Dermis microvascular lymphatic vessel endothelial cell (primary cell): ENCODE results near the gene TBC1D2B. TPM values are rescaled to one million over a fixed set of nuclear protein-coding genes. Genes with fewer than 3 reads are reported as not detected.

Experiments
- DNase-seq, 2 donors: peaks; one replicate each; pipeline versions ENCODE4 v3.0.0 to v3.0.0-alpha.2; 2010; ENCODE audit warnings: low read depth in 2 of 2
- total RNA-seq: library from RNA; depleted of rRNA; stranded (reverse); fragments of >200 nt; gene quantifications from 2 replicates; pipeline ENCODE4 v1.2.1, GENCODE V29; 2014

TBC1D2B gene
- total RNA-seq, 1 donor from 2014 or later = 28.2 TPM

GRCh38 chr15:78055919-78056713, 21.4 kb downstream of the TBC1D2B start:
- peak in 1 of 2 donors; percentile 58 for DNase-seq

DNA sequence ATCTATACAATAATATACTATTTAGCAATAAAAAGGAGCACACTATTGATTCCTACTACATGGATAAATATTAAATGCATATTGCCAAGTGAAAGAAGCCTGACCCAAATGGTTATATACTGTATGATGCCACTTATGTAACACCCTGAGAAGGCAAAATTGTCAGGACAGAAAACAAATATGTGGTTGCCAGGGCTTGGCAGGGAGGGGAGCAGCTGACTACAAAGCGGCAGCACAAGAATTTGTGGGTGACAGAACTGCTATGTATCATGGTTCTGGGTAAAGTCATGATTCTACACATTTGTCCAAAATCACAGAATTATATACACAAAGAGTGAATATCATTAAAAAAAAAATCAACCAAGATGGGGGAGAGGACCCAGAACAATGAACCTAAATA, 22.5 kb downstream of the TBC1D2B start:
- DNase-seq = no peak

DNA sequence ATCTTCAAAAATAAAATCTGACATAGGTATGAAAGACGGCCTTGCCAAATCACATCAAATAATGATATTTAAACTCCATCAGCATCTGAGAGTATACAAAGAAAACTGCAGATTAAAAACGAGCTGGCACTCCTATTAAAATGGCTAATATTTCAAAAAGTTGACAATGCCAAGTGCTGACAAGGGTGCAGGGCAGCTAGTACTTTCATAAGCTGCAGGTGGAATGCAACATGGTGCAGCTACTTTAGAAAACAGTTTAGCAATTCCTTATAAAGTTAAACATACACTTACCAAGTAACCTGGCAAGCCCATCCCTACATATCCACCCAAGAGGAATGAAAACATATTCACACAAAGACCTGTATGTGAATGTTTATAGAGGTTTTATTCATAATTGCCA, 23.0 kb downstream of the TBC1D2B start:
- DNase-seq = no peak

DNA sequence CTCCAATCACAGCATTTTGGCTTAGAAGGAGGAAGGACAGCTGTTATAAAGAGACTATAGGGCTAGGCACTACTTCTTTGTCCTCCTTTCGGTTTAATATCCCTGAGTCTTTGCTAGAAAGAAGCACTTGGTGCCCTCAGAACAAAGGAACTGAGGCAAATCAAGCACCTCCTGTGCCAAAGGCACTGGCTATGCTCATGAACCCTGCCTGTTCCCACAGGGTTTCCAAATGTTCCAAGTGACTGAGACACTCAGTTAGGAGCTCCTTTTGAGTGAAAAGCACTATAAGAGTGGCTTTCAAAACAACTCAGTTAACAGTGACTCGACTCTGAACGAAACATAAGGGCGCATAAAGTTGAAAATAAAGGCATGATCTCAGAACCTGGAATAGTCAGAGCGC, 25.0 kb downstream of the TBC1D2B start:
- no peak for DNase-seq

GRCh38 chr15:78052001-78052401, 25.5 kb downstream of the TBC1D2B start:
- DNase-seq = peak in 1 of 2 donors; percentile 69

- DNase-seq = peak in 1 of 2 donors; percentile 26
Measured at GRCh38 chr15:78051596-78051995, 25.9 kb downstream of the TBC1D2B start.

- DNase-seq = no peak
Measured at GRCh38 chr15:78050826-78051225, 26.7 kb downstream of the TBC1D2B start.

GRCh38 chr15:78050441-78050809, 27.1 kb downstream of the TBC1D2B start:
- DNase-seq = no peak

DNA sequence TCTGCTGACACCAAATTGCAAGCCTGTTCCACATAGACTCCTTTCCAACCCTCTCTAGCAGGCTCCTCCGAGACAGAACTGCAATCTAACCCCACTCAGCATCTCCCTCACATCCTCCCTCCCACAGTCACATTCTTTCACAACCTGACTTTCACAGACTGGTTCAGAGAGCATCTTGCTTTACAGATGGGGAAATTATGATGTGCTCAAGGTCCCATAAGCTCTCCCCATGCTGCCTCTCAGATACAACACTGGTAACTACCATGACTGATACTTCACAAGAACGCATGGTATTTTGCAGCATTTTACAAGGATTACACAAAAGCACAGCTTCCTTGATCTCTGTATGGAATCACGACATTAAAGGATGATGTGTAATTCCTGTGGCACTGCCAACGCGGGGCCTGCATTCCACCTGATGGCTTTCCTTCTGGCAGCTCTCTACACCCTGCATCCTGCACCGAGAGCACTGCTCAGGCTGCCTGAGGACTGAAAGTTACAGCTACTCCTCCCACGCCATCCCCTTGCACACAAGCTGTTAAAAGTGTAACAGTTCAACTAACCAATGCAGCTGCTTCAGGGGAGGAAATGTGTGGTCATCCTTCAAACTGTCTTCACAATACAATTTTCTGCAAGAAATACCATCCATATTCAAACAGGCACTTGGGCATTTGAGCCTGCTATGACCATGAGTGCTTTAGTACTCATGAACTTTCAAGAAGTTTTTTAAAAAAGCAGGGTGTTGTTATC, 27.6 kb downstream of the TBC1D2B start:
- DNase-seq = peak in 1 of 2 donors; percentile 33

GRCh38 chr15:78048628-78048920, 28.9 kb downstream of the TBC1D2B start:
- no peak for DNase-seq

- DNase-seq = peak in 1 of 2 donors; percentile 53
Measured at GRCh38 chr15:78047761-78048627, 29.5 kb downstream of the TBC1D2B start.

- no peak for DNase-seq
Measured at GRCh38 chr15:78046796-78047341, 30.6 kb downstream of the TBC1D2B start.

DNA sequence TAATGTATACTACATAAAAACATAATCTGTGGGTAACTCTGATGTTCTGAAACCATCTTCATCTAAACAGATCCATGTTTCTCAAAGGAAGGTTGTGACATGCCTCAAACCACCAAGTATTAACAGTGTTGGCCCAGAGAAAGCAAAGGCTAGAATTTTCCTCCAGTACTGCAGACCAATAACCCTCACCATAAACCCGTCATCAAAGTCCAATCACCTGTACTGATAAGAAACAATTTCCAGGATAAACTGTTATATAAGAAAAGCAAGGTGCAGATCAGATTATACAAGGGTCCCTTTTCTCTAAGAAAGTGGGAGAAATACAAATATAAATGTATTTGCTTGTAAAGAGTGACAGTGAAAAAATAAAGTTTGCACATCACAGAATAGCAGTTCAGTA, 32.3 kb downstream of the TBC1D2B start:
- no peak for DNase-seq

GRCh38 chr15:78044407-78045155, 32.9 kb downstream of the TBC1D2B start:
- DNase-seq = no peak

DNA sequence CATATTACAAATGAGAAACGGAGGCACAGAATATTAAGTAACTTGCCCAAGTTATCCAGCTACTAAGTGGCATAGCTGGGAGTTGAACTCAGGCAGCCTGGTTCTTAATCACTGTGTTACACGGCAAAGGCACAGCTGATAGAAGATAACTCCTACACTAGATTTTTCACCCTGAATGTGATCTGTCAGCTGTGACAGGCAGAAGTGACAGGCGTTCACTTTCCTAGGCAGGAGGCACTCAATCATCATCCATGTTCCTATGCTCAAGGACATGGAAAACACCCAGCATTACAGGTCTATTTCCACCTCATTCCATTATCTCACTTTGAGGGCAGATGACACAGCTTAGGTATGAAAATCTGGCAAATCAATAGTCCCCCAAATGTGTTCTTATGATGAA, 35.6 kb downstream of the TBC1D2B start:
- DNase-seq = no peak

GRCh38 chr15:78040653-78041244, 36.8 kb downstream of the TBC1D2B start:
- DNase-seq = no peak

DNA sequence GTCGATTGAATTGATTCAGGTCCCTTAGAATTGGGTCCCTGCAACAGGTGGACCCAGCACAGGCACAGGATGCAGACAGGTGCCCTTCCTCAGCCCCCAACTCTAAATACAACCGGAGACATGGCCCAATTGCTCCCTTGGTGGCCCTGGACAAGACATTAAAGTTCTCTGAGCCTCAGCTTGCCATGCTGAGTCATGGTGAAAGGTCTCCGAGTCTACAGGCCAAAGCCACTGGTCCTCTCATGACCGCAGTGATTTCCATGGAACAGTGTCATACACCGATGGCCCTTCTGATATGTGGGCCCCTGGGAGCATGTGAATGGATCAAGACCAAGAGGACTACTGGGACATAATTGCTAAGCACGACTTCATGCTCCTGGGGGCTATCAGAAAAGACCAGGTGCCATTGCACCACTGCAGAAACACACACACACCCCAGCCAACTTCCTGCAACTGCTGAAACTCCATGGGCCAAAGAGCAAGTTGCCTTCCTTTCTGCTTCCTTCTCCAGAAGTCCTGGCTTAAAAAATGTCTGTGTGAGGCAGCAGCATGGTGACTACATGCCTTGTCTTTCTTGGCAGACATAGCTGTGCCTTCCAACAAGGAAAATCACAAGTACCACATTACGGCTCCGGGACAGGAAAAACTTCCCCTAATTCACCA, 38.8 kb downstream of the TBC1D2B start:
- DNase-seq = no peak

DNA sequence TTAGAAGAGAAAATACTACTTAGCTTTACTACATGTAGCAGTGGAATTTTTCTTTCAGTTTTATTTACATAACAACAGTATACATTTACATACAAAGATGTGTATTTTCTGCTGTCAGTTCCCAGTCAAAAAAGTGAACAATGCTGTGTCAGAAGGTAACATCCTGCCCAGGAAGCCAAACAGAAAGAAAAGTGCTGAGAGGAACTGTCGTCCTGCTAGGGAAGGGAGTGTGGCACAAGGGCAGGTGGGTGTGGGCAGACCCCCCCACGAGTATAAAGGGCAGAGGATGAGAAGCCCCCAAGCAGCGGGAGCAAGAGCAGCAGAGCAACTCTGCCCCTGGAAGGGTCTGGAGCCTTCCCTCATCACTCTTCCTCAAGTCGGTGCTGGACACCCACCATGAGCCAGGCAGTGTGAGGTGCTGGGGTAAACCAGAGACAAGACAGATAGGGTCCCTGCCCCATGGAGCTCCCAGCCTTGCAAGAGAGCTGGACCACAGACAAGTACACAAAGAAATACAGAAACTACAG, 39.7 kb downstream of the TBC1D2B start:
- DNase-seq = peak in 1 of 2 donors; percentile 40

- DNase-seq = no peak
Measured at GRCh38 chr15:78037328-78037727, 40.2 kb downstream of the TBC1D2B start.
